PFSK-1 (cell line): ENCODE measurements around the gene TMEM9.

ENCODE experiments used
- POLR2AphosphoS5 ChIP-seq: IDR thresholded peaks from 2 replicates; pipeline ENCODE4 v1.6.1; 2012; ENCODE audit warnings: low read depth, mild to moderate bottlenecking, control low read depth, low read length, moderate library complexity
- SIN3A ChIP-seq: IDR thresholded peaks from 2 replicates; pipeline ENCODE4 v1.6.1; 2012; ENCODE audit warnings: mild to moderate bottlenecking, low read length, moderate library complexity, borderline replicate concordance; ENCODE audit not compliant: insufficient read depth

DNA sequence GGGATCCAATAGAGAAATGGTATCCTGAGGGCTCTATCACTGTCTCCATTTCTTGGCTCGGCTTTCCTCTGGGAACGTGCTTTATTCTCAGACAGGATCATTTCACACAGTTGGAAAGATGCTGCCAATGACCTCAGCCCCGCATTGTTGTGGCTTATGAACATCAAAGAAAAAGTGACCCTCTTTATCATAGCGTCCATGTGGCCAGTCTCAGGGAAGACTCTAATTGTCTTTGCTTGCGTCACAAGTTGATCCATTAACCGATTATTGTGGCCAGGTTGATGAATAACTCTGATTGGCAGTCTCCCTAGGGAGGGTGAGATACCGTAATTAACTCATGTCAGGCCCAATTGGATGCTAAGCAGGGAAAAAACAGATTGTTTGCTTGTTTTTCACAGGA is 10.4 kb upstream of the TMEM9 start:
- TF ChIP-seq POLR2AphosphoS5 (no peak), SIN3A (no peak)
